Esophagus squamous epithelium (tissue), 4 donors: ENCODE results near the gene MYBPC1.

ENCODE experiments used
- CTCF ChIP-seq, 6 experiments: fragments of 450-650 bp in 4 of 6; fragments of 200-600 bp in 2 of 6; sonication (generic) in 2 of 6; IDR thresholded peaks; one replicate each; pipeline ENCODE4 v1.5.1; 2016 to 2019; ENCODE audit warnings: antibody characterized with exemption in 6 of 6, mild to moderate bottlenecking in 4 of 6, moderate library complexity in 4 of 6
- POLR2A ChIP-seq, 4 donors: fragments of 450-650 bp; IDR thresholded peaks; one replicate each; pipeline ENCODE4 v1.6.1; 2017; ENCODE audit warnings: antibody characterized with exemption in 4 of 4, mild to moderate bottlenecking in 4 of 4, moderate library complexity in 3 of 4

DNA sequence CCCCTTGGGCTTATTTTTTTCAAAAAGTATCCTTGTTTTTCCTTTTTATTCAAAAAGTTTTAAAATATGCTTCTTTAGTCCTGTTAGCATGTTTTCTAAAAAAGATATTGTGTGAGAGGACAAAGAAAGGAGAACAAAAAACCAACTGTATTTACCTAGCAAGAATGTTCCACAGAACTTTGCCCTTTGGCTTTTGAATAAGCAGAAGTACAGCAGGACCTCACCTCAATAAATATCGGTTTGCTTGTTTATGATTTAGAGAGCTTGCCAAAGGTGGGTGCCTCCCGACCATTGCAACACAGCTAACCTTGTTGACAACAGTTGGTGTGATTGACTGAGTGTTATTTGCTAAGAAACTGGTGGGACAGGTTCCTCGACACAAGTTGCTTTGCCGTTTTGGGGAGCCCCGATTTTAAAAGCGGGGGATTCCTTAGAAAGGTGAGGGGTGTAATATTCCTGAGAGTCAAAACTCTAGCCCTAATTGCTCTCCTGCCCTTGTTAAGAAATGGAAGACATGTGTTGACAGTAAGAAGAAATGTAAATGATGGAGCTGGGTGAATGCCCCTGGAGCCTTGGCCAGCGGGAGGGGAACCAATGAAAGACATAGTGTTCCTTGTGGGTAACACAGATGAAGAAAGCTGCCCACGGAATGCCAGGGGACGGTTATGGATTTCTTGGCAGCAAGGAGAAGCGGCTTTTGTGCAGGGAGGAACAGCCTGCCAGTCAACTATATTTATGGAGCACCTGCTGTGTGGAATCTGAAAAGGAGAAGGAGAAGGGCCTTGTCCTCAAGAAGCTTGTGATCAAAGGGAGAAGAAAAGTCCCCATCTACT is 13.7 kb downstream of the MYBPC1 start:
- no peak for TF ChIP-seq CTCF (IDR thresholded peaks at IDR 0.05)
- no peak for TF ChIP-seq POLR2A (IDR thresholded peaks at IDR 0.05)
